Stimulated activated CD4-positive, alpha-beta T cell treated with anti-CD3 and anti-CD28 coated beads, Interleukin-15, amount 100 ng/mL, for 1 hour (primary cell): ENCODE data around the gene SMAD6.
"Not testable (repeated sequence)": the region's sequence is repeated elsewhere in the genome, so short reads cannot be mapped to it uniquely, and the experiment has no call there.

ENCODE experiments used
- DNase-seq, 2 donors: peaks; one replicate each; pipeline ENCODE4 v3.0.0-alpha.2; 2020; ENCODE audit warnings: low read depth in 1 of 2, low spot score in 1 of 2

SMAD6 gene

DNA sequence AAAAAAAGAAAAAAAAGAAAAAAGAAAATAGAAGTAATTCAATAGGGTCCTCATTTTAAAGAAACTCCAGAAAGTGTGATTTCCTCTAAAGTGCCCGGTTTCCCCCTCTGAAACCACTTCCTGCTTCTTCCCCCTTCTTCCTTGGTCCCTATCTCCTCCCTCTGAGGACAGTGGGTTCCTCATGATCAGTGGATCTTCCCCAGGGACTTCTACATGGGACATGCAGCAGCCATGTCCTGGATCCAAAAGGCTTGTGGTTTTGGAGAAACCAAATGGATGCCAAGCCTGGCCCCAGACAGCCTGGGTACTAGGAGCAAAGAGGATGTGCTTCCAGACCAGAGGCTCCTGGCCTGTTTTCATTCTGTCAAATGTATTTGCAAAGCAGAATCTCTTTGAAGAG is 26.6 kb upstream of the SMAD6 start:
- DNase-seq, result no peak

DNA sequence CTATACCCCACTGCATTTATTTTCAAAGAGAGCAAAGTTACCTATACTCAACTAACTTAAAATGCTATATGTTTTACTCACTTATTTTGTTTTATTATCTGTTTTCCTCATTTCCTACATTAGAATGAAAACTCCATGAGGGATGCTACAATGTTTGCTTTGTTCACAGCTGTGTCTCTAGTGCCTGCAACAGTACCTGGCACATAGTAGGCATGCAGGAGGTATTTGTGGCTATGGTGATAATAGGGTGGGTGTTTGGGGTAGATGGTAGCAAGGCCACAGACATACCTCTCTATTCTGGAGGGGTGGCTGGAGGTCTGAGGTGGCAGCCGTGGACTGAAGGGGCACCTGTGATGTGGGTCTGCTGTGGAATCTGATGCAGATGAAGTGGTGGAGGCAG is 24.7 kb upstream of the SMAD6 start:
- DNase-seq, result no peak

DNA sequence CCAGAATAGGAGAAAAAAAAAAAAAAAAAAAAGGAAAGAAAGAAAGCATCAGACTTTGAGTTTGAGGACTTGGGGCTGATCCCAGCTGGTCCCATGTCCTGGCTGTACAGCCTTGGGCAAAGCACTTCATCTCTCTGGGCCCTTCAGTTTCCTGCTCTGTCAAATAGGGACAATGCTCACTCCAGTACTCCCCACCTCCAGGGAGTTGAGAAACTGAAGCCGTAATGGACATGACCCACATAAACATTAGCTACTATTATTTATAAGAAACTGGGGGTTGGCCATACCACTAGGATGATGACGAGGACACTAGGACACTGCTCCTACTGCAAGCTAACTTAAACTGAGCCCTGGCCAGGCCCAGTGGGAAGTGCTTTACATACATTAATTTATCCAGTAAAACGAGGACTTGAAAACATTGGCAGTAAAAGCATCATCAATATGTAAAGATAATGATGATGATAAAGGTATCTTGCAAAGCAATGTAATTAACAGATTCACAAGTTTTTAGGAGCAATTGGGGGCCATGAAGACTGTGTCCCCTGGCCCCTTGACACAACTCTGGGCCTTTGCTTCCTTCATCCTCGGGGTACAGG is 22.9 kb upstream of the SMAD6 start:
- DNase-seq, result no peak

DNA sequence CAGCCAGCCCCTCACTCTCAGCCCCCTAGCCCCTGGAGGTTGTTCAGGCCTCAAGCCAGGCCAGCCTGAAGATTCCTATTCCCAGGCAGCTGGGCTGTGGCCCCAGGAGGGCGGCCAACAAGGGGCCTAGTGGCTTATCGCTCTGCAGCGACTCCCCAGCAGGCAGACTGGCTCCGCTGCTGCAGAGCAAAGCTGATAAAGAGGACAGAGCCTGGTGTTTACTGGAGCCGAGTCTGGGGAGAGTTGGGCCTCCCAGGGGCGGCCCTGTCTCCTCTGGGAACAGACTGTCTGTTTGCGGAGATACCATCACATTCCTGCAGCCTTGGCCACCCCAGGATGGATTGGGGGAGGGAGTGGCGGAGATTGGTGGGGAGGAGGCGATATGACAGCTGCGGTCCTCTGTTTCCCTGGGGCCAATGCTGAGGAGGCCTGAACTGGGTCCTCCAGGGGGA is 22.4 kb upstream of the SMAD6 start:
- DNase-seq, result no peak

DNA sequence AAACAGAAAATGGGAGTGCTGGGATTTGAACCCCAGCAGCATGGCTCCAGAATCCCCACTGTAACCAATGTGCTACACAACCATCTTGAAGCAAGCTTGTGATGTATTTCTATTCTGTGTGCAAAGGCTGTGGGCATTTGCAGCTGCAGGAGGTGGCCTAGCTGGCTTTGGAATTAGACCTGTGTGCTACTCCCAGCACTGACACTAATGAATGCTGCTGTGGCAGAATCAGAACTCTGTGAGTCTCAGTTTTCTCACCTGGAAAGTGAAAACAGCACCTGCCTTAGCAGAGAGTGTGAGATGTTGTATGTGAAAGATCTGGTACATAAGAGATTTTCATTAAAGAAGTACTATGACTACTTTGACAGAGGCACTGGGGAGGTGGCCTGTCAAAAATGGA is 21.5 kb upstream of the SMAD6 start:
- no peak for DNase-seq

DNA sequence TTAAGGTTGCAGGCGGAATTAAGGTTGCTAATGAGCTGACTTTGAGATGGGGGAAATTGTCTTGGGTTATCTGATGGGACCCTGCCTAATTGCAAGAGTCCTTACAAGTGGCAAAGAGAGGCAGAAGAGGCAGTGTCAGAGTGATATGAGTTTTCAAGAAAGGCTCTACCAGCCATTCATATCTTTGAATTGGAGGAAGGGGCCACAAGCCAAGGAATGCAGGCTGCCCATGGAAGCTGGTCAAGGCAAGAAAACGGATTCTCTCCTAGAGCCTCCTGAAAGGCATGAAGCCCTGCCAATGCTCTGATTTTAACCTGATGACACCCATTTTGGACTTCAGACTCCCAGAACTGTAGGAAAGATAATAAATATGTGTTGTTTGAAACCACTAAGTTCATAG is 20.6 kb upstream of the SMAD6 start:
- no peak for DNase-seq

DNA sequence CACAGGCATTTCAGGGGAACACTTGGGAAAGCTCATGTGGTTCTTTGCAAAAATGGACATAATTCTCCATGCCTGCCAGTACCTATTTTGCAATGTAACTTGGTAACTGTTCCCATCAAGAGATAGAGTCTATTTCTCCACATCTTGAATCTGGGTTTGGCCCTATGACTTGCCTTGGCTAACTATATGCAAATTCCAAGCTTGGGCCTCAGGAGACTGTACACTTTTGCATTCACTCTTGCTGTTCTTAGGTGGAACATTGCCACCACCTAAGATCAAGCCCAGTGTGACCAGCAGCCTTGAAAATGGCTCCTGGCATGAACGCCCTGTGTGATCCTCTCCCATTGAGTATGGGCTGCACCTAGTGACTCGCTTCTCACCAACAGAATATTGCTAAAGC is 19.8 kb upstream of the SMAD6 start:
- DNase-seq, result no peak

DNA sequence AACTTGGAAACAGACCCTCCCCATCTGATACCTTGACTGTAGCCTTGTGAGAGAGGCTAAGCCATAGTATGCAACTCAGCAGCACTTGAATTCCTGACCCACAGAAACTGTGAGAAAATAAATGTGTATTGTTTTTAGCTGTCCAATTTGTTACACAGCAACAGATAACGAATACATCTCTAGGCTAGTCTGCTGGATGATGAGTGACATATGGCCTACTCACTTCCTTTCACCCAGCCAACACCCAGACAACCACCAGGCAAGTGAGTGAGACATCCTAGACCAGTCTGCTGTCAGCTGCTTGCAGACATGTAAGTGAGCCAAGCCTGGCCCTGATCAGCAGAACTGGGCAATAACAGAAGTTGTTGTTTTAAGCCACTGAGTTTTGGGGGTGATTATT is 19.2 kb upstream of the SMAD6 start:
- DNase-seq, result no peak

DNA sequence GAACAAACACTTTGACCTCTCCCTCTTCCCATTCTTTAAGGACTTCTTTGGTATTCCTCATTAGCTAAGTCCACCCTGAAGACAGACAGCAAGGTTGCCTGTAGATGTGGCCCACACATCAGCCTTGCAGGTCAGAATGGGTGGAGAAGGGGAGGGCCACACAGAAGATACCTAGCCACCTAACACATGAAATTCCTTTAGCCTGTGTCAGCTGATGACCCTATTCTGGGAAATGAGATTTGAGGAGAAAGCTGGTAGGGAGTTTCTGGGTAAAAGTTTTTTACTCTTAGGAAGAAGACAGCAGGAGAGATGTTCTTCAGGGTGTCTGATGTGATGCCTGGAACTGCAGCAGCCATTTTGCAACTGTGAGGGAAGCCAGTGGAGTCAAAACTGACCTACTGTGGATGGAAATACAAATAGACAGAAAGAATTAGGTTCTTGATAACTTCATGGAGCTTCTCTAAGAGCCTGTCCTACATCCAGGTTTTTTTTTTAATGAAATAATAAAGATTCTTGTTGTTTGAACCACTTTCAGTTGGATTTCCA is 17.8 kb upstream of the SMAD6 start:
- no peak for DNase-seq

DNA sequence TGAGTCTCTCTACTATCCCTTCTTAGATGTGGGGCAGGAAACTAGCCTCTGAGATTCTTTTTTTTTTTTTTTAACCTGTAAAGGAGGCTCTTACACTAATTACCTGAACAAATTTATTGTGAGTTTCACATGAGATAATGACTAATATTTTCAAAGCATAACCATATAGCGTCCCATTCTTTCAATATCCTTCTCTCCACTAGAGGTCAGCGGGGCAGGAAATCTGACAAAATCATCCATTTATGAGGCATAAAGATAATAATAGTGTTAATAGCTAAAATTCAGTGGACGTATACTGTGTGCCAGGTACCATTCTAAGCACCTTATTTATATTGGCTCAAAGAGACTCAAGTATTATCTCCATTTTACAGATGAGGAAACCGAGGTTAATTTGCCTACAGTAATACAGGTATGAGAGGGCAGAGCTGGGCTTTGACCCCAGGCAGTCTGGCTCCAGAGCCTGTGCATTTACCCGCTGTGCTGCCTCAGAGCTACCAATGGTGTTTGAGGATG is 16.3 kb upstream of the SMAD6 start:
- no peak for DNase-seq

DNA sequence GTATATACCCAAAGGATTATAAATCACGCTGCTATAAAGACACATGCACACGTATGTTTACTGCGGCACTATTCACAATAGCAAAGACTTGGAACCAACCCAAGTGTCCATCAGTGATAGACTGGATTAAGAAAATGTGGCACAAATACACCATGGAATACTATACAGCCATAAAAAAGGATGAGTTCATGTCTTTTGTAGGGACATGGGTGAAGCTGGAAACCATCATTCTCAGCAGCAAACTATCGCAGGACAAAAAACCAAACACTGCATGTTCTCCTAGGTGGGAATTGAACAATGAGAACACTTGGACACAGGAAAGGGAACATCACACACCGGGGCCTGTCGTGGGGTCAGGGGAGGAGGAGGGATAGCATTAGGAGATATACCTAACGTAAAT is 11.1 kb upstream of the SMAD6 start:
- not testable (repeated sequence) for DNase-seq

DNA sequence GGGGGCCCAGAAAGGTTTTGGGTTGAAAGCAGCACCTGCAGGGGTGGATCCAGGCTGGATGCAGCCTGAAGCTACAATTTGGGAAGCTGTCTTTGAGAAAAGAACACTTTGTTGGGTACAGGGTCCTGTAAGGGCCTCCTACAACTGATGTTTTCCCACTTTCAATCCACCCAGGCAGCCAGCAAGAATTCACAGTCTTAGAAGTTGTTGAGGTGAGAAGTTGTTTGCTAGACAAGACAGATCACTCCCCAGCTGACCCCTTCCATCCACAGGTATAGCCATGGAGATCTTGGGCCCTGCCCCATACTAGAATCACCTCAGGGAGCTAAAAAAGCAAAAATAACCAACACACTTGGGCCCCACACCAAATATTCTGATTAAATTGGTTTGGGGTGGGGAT is 10.3 kb upstream of the SMAD6 start:
- no peak for DNase-seq

DNA sequence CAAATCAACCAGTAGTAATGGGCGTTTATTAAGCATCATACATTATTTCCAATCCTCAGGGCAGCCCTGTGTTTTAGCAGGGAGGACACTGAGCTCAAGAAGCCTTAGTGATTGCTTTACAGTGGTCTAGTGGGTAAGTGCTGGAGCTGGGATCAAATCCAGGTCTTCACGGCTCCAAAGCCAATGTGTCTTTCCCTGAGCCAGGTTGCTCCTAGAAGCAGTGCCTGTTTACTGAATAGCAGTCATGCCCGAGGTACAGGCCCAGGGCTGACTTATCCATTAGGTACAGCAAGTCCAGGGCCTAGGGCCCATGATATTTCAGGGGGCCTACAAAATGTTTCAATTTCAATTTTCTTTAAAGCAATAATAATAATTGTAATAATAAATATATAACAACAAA is 9.6 kb upstream of the SMAD6 start:
- DNase-seq, result no peak

DNA sequence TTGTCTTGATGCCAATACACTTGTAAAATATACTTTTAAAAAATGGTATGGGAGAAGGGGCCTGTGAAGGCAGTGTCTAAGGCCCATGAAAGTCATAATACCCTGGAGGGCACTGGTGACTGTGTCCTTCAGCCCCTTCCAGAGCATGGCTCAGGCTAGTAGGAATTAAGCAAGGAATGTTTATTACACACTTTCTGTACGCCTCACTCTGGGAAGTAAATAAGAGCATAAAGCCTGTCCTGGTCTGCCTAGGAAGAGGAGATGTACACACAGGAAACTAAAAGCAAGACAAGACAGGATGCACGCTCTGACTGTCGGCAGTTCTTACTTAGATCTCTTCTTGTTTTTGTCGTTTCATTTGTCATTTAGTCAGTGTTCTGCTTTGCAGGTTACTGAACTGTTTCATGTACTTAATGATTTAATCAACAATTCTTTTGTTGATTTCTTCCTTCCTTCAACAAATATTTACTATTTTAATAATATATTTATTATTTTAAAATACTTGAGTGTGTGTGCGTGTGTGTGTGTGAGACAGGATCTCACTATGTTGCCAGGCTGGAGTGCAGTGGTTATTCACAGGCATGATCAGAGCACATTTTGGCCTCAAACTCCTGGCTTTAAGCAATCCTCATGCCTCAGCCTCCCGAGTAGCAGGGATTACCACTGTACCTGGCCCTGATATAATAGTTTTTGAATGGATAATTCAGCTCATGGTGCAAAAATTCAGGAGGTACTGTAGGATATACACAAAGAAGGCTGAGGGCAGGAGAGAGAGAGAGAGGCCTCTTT is 9.0 kb upstream of the SMAD6 start:
- no peak for DNase-seq

DNA sequence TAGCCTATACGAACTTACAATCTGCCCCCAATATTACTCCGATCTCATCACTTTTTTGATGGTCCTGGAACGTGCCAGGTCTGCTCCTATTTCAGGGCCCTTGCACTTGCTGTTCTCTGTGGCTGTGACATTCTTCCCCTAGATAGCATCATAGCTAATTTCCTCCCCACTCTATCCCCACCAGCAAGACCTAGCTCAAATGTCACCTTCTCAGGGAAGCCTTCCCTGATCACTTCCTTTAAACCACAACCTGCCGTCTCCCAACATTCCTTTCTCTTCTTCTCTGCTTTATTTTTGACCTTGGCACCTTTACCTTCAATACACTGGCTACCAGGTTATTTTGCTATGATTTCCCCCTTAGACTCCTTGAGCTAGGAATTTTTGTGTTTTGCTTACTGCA is 5.3 kb upstream of the SMAD6 start:
- DNase-seq, result no peak

DNA sequence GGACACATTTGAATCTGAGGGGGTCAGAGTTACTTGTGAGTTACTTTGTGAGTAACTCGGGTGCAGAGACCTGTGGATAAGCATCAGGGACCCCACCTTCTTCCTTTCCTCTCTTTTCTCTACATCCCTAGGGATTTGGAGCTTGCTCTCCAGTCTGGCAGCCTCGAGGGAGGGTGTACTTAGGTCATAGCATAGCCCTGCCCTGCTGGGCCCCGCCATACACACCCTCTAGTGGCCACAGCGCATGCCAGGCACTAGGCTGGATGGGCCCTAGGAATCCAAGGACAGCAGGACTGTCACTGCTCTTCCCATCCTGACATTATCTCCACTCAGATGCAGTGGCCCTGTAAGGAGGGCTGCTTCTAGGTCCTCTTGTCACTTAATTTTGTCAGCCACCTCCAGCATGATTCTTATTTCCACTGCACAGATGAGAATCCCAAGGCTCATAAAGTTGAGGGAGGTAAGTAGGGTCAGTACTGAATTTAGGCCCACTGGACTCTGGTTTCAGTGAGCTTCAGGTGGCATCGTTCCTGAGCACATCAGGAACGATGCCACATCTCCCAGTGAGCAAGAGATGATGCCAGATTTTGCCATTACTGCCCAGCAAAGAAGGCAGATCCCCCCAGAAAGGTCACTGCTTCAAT is 3.6 kb upstream of the SMAD6 start:
- DNase-seq, result no peak

DNA sequence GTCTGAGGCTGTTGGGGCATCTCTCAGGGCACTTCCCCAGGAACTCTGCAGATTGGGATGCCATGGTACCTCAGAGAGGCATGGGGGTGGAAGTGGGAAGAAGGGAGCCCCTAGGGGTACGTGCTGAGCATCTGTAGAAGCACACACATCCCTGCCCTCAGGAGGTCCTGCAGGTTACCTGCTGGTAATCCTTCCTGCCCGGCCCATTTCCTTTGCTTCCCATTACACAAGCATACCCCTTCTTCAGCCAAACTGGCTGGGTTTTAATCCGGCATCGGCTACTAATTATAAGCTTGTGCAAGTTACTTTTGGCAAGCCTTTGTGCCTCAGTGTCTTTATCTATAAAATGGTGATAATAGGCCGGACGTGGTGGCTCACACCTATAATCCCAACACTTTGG is 3.1 kb upstream of the SMAD6 start:
- DNase-seq, result no peak

DNA sequence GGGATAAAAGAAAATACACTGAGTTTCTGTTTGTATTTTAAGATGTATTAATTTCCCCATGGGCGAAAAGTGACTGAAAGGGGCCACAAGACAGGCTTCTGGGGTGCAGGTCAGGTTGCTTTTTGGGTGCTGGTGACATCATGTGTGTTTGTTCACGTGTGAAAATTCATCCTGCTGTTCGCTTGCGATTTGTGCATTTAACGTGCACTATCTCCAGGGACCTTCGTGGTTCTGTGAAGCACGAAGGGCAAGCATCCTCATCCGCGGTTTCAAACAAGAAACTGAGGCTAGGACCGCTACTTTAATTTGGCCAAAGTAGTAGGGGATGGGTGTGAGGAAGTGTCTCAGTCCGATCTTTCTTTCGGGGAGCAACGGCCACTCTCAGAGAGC is 1.6 kb upstream of the SMAD6 start:
- DNase-seq, result no peak

DNA sequence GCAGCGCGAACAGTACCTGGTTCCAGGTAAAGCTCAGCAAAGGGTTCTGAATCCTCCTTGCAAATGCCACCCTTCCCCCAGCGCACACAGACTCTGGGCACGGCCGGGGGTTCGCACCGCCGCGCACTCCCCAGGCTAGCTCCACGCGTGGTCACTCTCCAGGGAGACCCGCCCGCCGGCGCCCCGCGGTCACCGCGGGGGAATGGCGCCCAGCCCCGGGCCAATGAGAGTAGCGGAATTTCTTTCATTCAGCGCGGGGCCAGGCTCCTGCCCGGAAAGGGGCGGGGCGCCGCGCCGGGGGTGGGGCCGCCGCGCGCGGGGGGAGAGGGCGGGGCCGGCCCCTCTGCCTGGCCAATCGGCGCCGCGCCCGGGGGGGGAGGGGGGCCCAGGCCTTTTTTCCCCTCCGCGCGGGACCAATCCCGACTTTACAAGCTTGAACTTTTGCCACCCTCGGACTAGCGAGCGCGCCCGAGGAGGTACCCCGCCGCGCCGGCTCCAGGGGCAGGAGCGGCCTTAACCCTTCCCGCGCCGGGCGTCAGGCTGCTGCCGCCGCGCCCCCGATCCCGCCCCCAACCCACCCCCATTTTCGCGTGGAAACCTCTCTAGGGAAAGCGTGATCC is 1.1 kb upstream of the SMAD6 start:
- peak; percentile 74 to 85 for DNase-seq

DNA sequence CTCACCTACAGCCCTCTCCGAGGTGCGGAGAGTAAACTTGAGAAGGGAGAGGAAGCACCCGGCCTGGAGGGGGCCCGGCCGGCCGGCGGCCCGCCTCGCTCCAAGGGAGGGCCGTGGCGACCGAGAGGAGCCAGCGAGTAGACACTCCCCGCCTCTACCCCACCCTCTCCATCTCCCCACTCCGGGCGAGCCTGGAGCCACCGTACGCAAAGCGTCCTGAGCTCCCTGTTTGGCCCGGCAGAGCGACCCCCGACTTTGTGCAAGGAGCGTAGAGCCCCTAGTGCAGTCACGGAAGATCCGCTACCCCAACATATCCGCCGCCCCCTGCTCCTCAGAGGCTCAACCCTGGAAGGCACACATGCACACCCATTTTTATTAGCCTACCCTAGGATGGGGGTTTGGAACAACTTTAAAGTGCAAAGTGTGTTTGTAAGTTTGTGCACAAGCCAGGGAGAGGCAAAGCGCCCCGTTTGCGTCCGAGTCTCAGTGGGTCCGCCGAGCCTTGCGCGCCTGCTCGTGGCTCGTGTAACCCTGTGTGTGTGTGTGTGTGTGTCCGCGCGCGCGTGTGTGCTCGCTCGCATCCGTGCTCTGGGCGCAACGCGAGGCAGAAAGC is 508 bp upstream of the SMAD6 start:
- DNase-seq, result no peak
